Erythroblast (primary cell): ENCODE data around the gene GSC.

ENCODE experiments used
- GATA1 ChIP-seq: IDR thresholded peaks from 2 replicates; pipeline ENCODE4 v1.6.1; 2011; ENCODE audit warnings: low read depth, mild to moderate bottlenecking, control low read depth, low read length, moderate library complexity
- POLR2A ChIP-seq: IDR thresholded peaks from 2 replicates; pipeline ENCODE4 v1.6.1; 2011; ENCODE audit warnings: mild to moderate bottlenecking, low read length

- TF ChIP-seq POLR2A, result no peak
- TF ChIP-seq GATA1, result no peak
Observed at GRCh38 chr14:94775091-94775870, 5.4 kb upstream of the GSC start.
